NCI-H69 (cell line): Measurements from ENCODE around the gene PSPC1.
A peak's percentile ranks its signal among the peaks of the same experiment; 100 is the strongest.
"Not testable (repeated sequence)": the region's sequence is repeated elsewhere in the genome, so short reads cannot be mapped to it uniquely, and the experiment has no call there.

Source experiments
- DNase-seq: peaks from one replicate; lab custom pipeline; 2025; lab: John Stamatoyannopoulos, UW

Gene PSPC1

GRCh38 chr13:19764237-19764636, 18.5 kb downstream of the PSPC1 start:
- DNase-seq: no peak

GRCh38 chr13:19763618-19764017, 19.1 kb downstream of the PSPC1 start:
- DNase-seq: no peak

- DNase-seq: no peak
These were observed 23.1 kb downstream of the PSPC1 start for GRCh38 chr13:19759669-19760068.

- DNase-seq: no peak
These were observed 40.1 kb downstream of the PSPC1 start for GRCh38 chr13:19742643-19743042.

GRCh38 chr13:19737844-19738557, 44.7 kb downstream of the PSPC1 start:
- no peak for DNase-seq

- no peak for DNase-seq
These were observed 56.1 kb downstream of the PSPC1 start for GRCh38 chr13:19726611-19727010.

- DNase-seq: no peak
These were observed 57.4 kb downstream of the PSPC1 start for GRCh38 chr13:19725320-19725719.

- DNase-seq: no peak
These were observed 62.7 kb downstream of the PSPC1 start for GRCh38 chr13:19720039-19720438.

GRCh38 chr13:19713186-19713965, 69.4 kb downstream of the PSPC1 start:
- DNase-seq: no peak

GRCh38 chr13:19709782-19710181, 73.0 kb downstream of the PSPC1 start:
- DNase-seq: not testable (repeated sequence)

GRCh38 chr13:19709039-19709438, 73.7 kb downstream of the PSPC1 start:
- not testable (repeated sequence) for DNase-seq

GRCh38 chr13:19704256-19704655, 78.5 kb downstream of the PSPC1 start:
- DNase-seq: not testable (repeated sequence)

GRCh38 chr13:19701619-19702018, 81.1 kb downstream of the PSPC1 start:
- not testable (repeated sequence) for DNase-seq

GRCh38 chr13:19700963-19701362, 81.8 kb downstream of the PSPC1 start:
- DNase-seq: not testable (repeated sequence)

- no peak for DNase-seq
These were observed 86.9 kb downstream of the PSPC1 start for GRCh38 chr13:19695829-19696228.

- DNase-seq: no peak
These were observed 87.3 kb downstream of the PSPC1 start for GRCh38 chr13:19695428-19695827.

GRCh38 chr13:19691447-19691846, 91.3 kb downstream of the PSPC1 start:
- DNase-seq: not testable (repeated sequence)

GRCh38 chr13:19685437-19685836, 97.3 kb downstream of the PSPC1 start:
- DNase-seq: no peak

- no peak for DNase-seq
These were observed 97.7 kb downstream of the PSPC1 start for GRCh38 chr13:19685034-19685433.

GRCh38 chr13:19681517-19681916, 101.2 kb downstream of the PSPC1 start:
- peak; percentile 1 for DNase-seq

GRCh38 chr13:19680751-19681150, 102.0 kb downstream of the PSPC1 start:
- DNase-seq: no peak

- no peak for DNase-seq
These were observed 106.6 kb downstream of the PSPC1 start for GRCh38 chr13:19676168-19676567.

- DNase-seq: no peak
These were observed 107.8 kb downstream of the PSPC1 start for GRCh38 chr13:19674898-19675297.
